ENCODE data around the gene EMP1.
A peak's percentile ranks its signal among the peaks of the same experiment; 100 is the strongest.

GRCh38 chr12:13161172-13161571 lies 35.4 kb upstream of the EMP1 start:
- TF ChIP-seq EP300 (IDR thresholded peaks at IDR 0.05; ENCODE audit: low read depth) (no peak), POLR2A (IDR thresholded peaks at IDR 0.05) (no peak)
- TF ChIP-seq, protein P1, sequence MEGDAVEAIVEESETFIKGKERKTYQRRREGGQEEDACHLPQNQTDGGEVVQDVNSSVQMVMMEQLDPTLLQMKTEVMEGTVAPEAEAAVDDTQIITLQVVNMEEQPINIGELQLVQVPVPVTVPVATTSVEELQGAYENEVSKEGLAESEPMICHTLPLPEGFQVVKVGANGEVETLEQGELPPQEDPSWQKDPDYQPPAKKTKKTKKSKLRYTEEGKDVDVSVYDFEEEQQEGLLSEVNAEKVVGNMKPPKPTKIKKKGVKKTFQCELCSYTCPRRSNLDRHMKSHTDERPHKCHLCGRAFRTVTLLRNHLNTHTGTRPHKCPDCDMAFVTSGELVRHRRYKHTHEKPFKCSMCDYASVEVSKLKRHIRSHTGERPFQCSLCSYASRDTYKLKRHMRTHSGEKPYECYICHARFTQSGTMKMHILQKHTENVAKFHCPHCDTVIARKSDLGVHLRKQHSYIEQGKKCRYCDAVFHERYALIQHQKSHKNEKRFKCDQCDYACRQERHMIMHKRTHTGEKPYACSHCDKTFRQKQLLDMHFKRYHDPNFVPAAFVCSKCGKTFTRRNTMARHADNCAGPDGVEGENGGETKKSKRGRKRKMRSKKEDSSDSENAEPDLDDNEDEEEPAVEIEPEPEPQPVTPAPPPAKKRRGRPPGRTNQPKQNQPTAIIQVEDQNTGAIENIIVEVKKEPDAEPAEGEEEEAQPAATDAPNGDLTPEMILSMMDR (IDR thresholded peaks at IDR 0.05), result peak in 3 of 5 experiments; percentile 19 to 29 (median 27)

All from transverse colon (tissue), 3 donors.